Suppressor macrophage treated with lipopolysaccharide for 4 hours (primary cell): Measurements from ENCODE around the gene PDZRN3.
"Not testable (repeated sequence)": the region's sequence is repeated elsewhere in the genome, so short reads cannot be mapped to it uniquely, and the experiment has no call there.

Experiments used
- DNase-seq: peaks from one replicate; pipeline ENCODE4 v3.0.0-alpha.2; 2020

Gene PDZRN3

DNA sequence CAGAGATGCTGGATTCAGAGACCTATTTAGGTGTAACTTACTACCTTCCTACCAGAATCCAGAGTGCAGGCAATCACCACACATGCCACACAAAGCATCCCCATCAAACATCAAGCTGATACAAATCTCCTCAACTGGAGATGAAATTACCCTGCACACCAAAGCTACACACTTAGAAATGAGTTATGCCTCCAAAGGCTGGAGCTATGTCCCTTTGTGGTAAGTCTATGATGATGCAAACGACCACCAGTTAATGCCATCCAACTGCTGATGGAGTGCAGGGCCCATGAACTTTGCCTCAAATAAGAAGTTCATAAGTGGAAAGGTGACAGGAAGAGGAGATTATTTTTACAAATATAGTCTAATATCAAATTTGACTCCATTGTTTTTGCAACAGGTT lies 38.1 kb downstream of the PDZRN3 start:
- DNase-seq = no peak

DNA sequence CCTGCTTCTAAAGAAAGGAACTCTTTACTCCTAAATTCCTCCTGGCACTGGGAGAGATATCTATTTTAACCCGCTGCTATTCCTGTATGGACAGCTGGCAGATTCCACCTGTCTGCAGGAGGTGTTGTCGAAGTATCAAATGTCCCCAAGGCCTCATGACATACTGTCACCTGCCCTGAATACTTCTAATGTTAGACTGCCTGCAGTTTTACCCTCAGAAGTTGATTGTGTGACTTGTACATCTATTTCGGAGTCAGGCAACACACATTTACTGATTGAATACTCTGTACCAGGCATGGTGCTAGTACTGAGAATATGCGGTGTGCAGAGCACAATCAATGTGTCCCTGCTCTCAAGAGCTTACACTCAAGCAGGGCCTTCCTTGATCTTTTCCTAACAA lies 38.6 kb downstream of the PDZRN3 start:
- DNase-seq = no peak

GRCh38 chr3:73584873-73585272 lies 39.9 kb downstream of the PDZRN3 start:
- DNase-seq = no peak

- no peak for DNase-seq
Observed at GRCh38 chr3:73582535-73582934, 42.2 kb downstream of the PDZRN3 start.

DNA sequence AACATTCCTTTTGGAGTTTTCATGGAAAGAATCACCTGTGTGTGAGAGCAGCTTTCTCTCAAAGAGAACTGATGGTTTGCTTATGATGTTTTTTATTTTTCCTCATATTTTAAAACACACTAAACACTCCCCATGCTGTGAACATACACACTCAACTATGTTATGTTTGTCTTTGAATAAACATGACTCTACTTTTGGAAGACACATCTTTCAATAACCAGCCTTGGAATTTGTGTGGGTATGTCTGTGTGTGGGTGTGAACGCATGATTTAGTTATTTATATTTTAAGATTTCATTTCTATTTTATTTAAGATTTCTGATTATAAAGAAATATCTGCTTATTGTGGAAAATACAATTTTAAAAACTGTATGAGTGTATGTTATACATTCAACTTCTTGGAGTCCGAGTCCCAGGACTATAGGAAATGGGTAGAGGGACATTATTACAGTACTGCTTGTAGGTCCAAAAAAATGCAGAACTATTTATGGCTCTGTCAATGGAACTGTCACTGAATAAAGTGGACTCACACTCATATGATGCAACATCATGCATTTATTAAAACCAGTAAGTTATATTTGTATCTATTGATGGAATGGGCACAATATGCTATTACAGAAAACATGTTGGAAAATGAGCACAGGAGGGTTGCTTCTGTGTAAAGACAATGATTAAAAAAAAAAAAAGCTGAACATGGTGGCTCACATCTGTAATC lies 43.5 kb downstream of the PDZRN3 start:
- no peak for DNase-seq

- no peak for DNase-seq
Observed at GRCh38 chr3:73580343-73580742, 44.4 kb downstream of the PDZRN3 start.

DNA sequence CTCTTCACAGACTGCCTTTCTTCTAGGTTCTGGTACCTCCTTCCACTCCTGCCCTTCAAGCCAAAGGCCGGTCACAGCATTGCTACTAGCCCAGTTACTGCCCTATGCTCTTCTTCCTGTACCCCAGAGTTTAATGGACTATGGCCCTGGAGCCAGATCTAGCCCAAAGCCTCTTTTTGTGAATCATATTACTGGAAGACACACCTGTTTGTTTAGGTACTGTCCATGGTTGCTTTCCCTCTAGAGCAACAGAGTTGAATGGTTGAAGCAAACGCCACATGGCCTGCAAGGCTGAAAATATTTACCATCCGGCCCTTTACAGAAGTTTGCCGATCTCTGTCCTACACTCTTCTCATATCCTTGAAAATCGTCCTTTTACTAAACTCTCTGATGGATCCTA lies 47.0 kb downstream of the PDZRN3 start:
- DNase-seq = no peak

GRCh38 chr3:73576999-73577461 lies 47.7 kb downstream of the PDZRN3 start:
- no peak for DNase-seq

GRCh38 chr3:73575953-73576352 lies 48.8 kb downstream of the PDZRN3 start:
- no peak for DNase-seq

DNA sequence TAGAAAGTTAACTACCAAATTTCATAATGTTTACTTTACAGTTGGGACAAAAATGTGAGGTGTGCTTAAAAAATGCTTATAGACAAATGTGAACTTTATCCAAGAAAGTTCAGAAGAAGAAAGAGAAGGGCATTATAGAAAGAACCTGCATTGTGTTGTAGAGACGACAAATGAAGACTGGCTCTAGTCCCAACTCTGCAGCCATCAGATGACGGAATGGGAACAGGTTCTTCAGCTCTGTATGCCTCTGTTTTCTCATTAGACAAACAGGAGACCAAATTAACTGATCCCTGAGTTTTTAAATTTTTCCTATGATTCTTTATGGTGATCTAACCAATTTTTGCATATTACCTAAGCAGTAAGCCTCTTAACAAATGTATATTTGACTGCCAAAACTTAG lies 49.2 kb downstream of the PDZRN3 start:
- DNase-seq = no peak

- no peak for DNase-seq
Observed at GRCh38 chr3:73573204-73573603, 51.5 kb downstream of the PDZRN3 start.

GRCh38 chr3:73572368-73572767 lies 52.4 kb downstream of the PDZRN3 start:
- no peak for DNase-seq

- DNase-seq = no peak
Observed at GRCh38 chr3:73571238-73571794, 53.4 kb downstream of the PDZRN3 start.

- DNase-seq = no peak
Observed at GRCh38 chr3:73569246-73569760, 55.4 kb downstream of the PDZRN3 start.

DNA sequence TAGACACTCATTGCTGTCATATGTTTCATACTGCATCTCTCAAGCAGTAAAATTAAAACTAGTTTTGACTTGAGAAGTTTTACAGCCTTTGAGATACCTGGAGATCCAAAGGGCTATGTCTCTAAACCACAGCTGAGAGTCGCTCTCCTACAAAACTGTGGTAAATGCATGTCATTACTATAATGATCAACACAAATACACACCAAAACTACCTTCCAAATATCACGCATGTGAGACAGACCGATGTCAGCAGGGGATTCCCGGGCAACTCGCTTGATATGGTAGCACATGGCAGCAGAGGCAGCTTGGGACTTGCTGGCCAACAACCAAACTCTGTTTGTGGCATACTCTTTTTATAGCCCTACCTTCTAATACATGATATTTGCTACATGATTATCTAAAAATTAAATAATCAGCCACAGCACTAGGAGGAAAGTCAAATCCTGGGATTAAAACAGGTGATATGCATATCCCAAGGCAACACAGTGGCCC lies 56.3 kb downstream of the PDZRN3 start:
- DNase-seq = no peak

- not testable (repeated sequence) for DNase-seq
Observed at GRCh38 chr3:73565374-73565773, 59.4 kb downstream of the PDZRN3 start.

DNA sequence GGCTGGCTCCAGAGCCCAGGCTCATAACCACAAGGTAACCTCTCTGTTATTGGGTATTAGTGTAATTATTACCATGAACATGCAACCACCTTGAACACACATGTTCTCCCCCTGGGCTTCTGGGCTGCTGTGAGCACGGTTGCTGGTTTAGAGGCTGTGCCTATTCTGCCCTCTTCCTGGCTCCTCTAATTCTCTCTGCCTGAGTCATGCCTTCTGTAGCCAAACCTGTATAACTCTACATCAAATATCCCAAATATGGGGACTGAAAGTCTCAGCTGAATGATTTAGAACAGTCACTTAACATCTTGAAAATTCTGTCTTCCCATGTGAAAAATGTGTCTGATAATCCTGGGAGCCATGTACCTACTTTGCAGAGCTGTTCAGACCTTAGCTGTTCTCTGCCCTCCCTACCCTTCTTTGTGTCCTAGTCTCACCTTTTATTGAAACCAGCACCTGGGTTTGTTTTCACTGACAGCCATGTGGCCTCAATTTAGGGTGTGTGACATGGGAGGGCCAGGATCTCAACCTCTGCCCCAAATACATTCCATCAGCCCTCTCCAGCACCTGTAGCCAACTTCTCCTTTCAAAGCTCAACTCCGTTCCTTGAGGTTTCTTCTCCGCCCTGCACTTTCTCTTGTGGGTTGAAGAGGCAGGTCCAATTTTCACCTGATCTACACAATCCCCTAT lies 60.7 kb downstream of the PDZRN3 start:
- DNase-seq = no peak

- no peak for DNase-seq
Observed at GRCh38 chr3:73561494-73561893, 63.2 kb downstream of the PDZRN3 start.

DNA sequence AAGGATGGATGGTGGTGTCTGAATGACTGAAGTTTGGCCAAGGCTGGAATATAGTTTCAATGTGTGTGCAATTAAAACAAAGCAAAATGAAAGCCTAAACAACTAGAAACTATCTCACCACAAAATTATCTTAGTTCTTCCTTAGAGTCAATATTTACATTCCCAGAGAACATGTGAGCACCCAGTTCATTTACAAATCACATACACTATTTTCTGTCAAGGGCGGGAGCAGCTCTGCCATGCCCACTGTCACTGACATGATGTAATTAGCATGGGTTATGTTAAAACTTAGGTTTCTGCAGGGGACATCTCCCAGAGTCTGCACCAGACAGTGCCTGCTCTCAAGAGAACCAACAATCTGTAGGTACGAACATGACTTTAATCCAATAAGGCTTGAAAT lies 65.0 kb downstream of the PDZRN3 start:
- no peak for DNase-seq

DNA sequence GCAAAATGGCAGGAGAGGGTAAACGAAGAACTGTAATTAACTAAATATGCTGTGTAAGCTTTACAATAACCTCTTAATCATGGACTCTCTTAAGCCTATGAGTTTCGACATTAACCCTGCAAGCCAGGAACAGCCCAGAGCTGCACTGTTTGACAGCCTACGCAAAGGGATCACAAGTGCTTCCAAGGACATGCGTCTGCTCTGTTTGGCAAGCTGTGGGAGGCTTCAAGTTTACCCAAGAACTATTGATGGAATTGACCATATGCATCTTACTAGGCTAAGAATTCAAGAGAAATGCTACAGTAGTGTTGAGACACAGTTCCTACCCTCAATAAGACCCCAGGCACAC lies 66.0 kb downstream of the PDZRN3 start:
- DNase-seq = no peak

DNA sequence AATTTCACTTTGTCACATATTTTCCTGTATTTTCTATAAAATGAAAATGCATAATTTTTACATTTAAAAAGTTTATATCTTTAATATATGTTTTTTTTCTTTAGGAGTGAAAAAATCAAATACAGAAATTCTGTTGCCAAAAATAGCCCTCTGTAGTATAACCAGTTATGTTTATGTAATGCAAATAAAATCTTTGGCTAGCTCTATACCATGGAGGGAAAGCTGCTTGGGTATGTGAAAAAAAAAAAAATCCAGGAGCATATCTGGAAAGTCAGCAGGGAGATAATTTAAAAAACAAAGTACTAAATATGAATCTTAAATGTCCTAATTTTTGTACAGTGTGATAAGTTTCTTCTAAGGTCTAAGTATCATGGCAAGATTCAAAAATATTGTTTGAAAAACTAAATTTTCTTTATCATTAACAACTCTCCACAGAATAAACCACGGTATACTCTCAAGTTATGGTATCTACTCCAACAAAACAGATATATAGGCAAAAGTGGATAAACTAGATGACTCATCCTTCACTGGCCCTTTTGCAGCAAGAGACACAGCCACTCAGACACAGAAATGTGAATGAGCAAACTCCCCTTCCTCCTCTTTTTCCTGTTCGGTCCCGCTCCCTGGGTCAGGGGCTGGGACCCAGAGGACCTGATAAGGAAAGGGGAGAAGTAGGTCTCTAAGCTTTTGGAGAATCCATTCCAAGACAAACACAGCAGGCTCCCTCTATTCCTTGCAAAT lies 66.6 kb downstream of the PDZRN3 start:
- DNase-seq = no peak

DNA sequence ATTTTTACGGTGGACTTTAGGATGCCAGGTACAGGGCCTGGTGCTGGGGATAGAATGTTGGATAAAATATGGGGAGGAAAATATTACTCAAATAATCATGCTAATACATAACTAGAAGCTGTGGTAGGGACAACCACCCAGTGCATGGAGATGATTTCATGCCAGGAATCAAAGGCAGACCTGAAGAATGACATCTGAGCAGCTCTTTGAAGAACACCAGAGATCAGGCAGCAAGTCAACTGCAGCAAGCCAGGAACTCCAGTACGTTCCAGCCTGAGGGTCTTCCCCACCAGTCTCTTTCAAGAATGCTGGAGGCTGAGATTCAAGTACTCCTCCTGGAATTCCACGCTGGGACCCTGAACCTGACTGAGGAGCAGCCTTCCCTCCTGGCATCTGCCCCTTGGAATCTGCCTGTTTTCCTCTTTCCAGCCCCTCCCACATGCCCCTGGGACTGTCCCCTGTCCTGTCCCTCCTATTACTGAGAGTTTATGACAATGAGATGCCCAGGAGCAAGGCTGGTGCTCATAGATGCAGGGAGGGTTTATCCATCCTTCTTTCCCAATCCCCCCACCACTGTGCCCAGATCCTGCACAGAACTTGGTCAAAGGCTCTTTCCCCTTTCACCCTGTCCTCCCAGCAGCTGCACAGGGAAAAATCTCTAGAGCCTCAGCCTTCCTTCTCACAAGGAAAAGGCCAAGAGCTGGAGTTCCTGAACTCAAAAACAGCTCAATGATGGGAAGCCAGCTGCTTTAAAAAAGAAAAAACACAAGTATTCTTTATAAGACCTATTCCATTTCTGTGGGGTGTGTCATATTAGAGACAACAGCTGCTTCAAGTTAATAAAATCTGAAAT lies 68.0 kb downstream of the PDZRN3 start:
- DNase-seq = no peak
